HL-60 (cell line): Measurements from ENCODE around the gene PLEKHN1.

ENCODE experiments used
- DNase-seq, 2 experiments: peaks; one replicate each; pipeline ENCODE4 v3.0.0-alpha.2; 2010 to 2020; ENCODE audit warnings: low read depth in 1 of 2, low spot score in 1 of 2
- H3K27ac ChIP-seq: fragments of 250-450 bp; sonication (Bioruptor Pico); replicated peaks from 2 replicates; pipeline ENCODE4 v1.5.1; 2020; ENCODE audit warnings: mild to moderate bottlenecking, moderate library complexity
- H3K27me3 ChIP-seq: fragments of 250-450 bp; sonication (Bioruptor Pico); 2 replicates; pipeline ENCODE4 v1.5.1; 2021; ENCODE audit warnings: mild to moderate bottlenecking, moderate library complexity; ENCODE audit not compliant: insufficient read depth, poor library complexity, severe bottlenecking
- H3K4me3 ChIP-seq: replicated peaks from 2 replicates; pipeline ENCODE4 v1.5.1; 2011; ENCODE audit warnings: mild to moderate bottlenecking, control low read depth, low read length; ENCODE audit not compliant: insufficient read depth
- GABPA ChIP-seq: IDR thresholded peaks from 2 replicates; pipeline ENCODE4 v1.6.1; 2012; ENCODE audit warnings: low read depth
- POLR2AphosphoS5 ChIP-seq: IDR thresholded peaks from 2 replicates; pipeline ENCODE4 v1.6.1; 2012; ENCODE audit warnings: low read depth
- REST ChIP-seq: IDR thresholded peaks from 2 replicates; pipeline ENCODE4 v1.6.1; 2012; ENCODE audit warnings: low read depth; ENCODE audit not compliant: insufficient replicate concordance
- SPI1 ChIP-seq: IDR thresholded peaks from 2 replicates; pipeline ENCODE4 v1.6.1; 2012; ENCODE audit warnings: low read depth, mild to moderate bottlenecking, borderline replicate concordance
- long read RNA-seq: library from polyadenylated mRNA; unstranded; transcript quantifications from one replicate; pipeline ENCODE4 v2.0.0, GENCODE V29; 2020
- TF ChIP-seq, protein P1 (sequence below): IDR thresholded peaks from one replicate; pipeline ENCODE4 v1.5.1; 2011; ENCODE audit warnings: low read length, control low read depth, inconsistent platforms; ENCODE audit not compliant: insufficient read depth

PLEKHN1 gene
- long read RNA-seq: 0 reads

- H3K27me3 ChIP-seq: peaks cover 6% of the 10 kb centered on the region
- DNase-seq: no peak
- no peak within 1 kb of the TSS for H3K27ac ChIP-seq
- H3K4me3 ChIP-seq: peak within 1 kb of the TSS; percentile 46
- TF ChIP-seq POLR2AphosphoS5 (no peak), REST (no peak), SPI1 (no peak), GABPA (no peak)
- TF ChIP-seq, protein P1, sequence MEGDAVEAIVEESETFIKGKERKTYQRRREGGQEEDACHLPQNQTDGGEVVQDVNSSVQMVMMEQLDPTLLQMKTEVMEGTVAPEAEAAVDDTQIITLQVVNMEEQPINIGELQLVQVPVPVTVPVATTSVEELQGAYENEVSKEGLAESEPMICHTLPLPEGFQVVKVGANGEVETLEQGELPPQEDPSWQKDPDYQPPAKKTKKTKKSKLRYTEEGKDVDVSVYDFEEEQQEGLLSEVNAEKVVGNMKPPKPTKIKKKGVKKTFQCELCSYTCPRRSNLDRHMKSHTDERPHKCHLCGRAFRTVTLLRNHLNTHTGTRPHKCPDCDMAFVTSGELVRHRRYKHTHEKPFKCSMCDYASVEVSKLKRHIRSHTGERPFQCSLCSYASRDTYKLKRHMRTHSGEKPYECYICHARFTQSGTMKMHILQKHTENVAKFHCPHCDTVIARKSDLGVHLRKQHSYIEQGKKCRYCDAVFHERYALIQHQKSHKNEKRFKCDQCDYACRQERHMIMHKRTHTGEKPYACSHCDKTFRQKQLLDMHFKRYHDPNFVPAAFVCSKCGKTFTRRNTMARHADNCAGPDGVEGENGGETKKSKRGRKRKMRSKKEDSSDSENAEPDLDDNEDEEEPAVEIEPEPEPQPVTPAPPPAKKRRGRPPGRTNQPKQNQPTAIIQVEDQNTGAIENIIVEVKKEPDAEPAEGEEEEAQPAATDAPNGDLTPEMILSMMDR: no peak
Observed at GRCh38 chr1:966135-966703, at the start of gene PLEKHN1. PLEKHN1 (plus strand) TSS chr1:966482; CDS start chr1:966532, 50 bp downstream.

DNA sequence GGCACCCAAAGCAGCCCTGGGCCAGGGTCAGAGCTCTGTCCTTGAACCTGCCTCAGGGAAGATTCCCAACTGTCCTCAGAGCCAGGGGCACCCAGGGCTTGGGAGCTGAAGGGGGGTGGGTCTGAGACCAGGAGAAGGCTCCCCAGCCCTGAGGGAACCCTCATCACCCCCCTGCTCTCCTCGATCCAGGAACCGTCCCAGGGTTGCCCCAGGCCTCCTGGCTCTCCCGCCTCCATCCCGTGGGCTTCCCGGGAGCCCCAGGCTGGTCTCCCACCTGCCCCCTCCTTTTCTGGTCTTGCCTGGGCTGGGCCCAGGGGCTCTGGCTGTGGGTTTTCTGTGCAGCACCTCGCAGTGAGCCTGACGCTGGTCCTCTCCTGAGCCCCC lies 49.2 kb upstream of the PLEKHN1 start:
- TF ChIP-seq POLR2AphosphoS5: no peak
- no peak for TF ChIP-seq GABPA
- TF ChIP-seq REST: no peak
- TF ChIP-seq SPI1: no peak
- TF ChIP-seq, protein P1: no peak
- Histone ChIP-seq H3K4me3 (no peak overlapping the region), H3K27ac (no peak overlapping the region), H3K27me3 (no peaks in the 10 kb centered on the region)
- DNase-seq: no peak

DNA sequence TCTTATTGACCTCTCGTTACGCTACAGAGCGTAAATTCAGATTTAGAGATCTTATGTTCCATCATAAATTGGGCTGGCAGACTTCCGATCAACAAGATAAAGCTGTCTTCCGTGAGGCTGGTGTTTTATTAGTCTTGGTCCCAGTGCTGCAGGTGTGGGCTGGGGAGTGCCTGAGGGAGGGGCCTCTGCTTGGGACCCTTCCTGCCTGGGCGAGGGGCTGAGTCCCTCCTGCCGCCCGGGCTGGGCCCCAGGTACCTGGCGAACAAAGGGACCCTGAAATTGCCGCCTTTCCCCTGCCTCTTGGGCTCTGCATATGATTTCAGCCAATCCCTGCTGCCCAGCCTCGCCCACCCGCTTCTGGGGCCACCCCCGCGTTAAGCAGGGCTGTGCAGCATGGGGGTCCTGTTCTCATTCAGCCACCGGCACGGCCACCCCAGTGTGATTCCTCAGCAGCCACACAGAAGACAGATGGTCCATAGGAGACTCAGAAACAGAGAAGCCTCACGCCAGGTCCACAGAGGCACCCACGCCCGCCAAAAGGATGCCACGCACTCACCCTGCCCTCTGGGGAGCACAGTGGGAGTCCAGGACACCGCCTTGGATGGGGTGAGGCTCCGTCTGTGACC lies 48.7 kb upstream of the PLEKHN1 start:
- Histone ChIP-seq H3K4me3 (no peak overlapping the region), H3K27me3 (no peaks in the 10 kb centered on the region), H3K27ac (no peak overlapping the region)
- DNase-seq: no peak
- TF ChIP-seq REST (no peak), SPI1 (no peak)
